Fibroblast of skin of abdomen (primary cell): Measurements from ENCODE around the gene PHACTR1.

Experiments
- DNase-seq: peaks from one replicate; pipeline ENCODE4 v3.0.0-alpha.2; 2013

PHACTR1 gene

GRCh38 chr6:13076575-13076974 is 360.0 kb downstream of the PHACTR1 start:
- DNase-seq = no peak

- DNase-seq = no peak
Observed at GRCh38 chr6:13077117-13077516, 360.6 kb downstream of the PHACTR1 start.

GRCh38 chr6:13079096-13079723 is 362.6 kb downstream of the PHACTR1 start:
- DNase-seq = no peak

- no peak for DNase-seq
Observed at GRCh38 chr6:13080462-13081188, 364.1 kb downstream of the PHACTR1 start.

- no peak for DNase-seq
Observed at GRCh38 chr6:13081189-13081563, 364.6 kb downstream of the PHACTR1 start.

- DNase-seq = peak; percentile 26
Observed at GRCh38 chr6:13089296-13089994, 372.9 kb downstream of the PHACTR1 start.

- no peak for DNase-seq
Observed at GRCh38 chr6:13091192-13091591, 374.6 kb downstream of the PHACTR1 start.

- DNase-seq = no peak
Observed at GRCh38 chr6:13094781-13095425, 378.3 kb downstream of the PHACTR1 start.

GRCh38 chr6:13096084-13096483 is 379.5 kb downstream of the PHACTR1 start:
- no peak for DNase-seq

GRCh38 chr6:13097454-13097853 is 380.9 kb downstream of the PHACTR1 start:
- DNase-seq = no peak

- no peak for DNase-seq
Observed at GRCh38 chr6:13098006-13098405, 381.4 kb downstream of the PHACTR1 start.

- no peak for DNase-seq
Observed at GRCh38 chr6:13098793-13099570, 382.4 kb downstream of the PHACTR1 start.

GRCh38 chr6:13099771-13100170 is 383.2 kb downstream of the PHACTR1 start:
- no peak for DNase-seq

- no peak for DNase-seq
Observed at GRCh38 chr6:13101409-13101808, 384.8 kb downstream of the PHACTR1 start.

- no peak for DNase-seq
Observed at GRCh38 chr6:13101985-13102384, 385.4 kb downstream of the PHACTR1 start.

GRCh38 chr6:13103169-13103568 is 386.6 kb downstream of the PHACTR1 start:
- no peak for DNase-seq

- no peak for DNase-seq
Observed at GRCh38 chr6:13105139-13105538, 388.6 kb downstream of the PHACTR1 start.

GRCh38 chr6:13112921-13113320 is 396.4 kb downstream of the PHACTR1 start:
- no peak for DNase-seq

GRCh38 chr6:13113376-13113775 is 396.8 kb downstream of the PHACTR1 start:
- DNase-seq = no peak

GRCh38 chr6:13113981-13114593 is 397.5 kb downstream of the PHACTR1 start:
- no peak for DNase-seq

- DNase-seq = no peak
Observed at GRCh38 chr6:13116155-13116554, 399.6 kb downstream of the PHACTR1 start.

GRCh38 chr6:13117570-13117969 is 401.0 kb downstream of the PHACTR1 start:
- DNase-seq = no peak
